Stimulated activated CD8-positive, alpha-beta memory T cell treated with anti-CD3 and anti-CD28 coated beads, Interleukin-4, amount 100 ng/mL, for 1 hour (primary cell): ENCODE results near the gene FADS6.
"Not testable (repeated sequence)": the region's sequence is repeated elsewhere in the genome, so short reads cannot be mapped to it uniquely, and the experiment has no call there.

Experiments used
- DNase-seq, 2 donors: peaks; one replicate each; pipeline ENCODE4 v3.0.0-alpha.2; 2020; ENCODE audit warnings: low read depth in 2 of 2, low spot score in 1 of 2

Gene FADS6

GRCh38 chr17:74870028-74870427 lies 23.4 kb downstream of the FADS6 start:
- DNase-seq, result not testable (repeated sequence)

- DNase-seq, result no peak
Observed at GRCh38 chr17:74868908-74869255, 24.6 kb downstream of the FADS6 start.

GRCh38 chr17:74868251-74868907 lies 25.1 kb downstream of the FADS6 start:
- no peak for DNase-seq

GRCh38 chr17:74866198-74866835 lies 27.1 kb downstream of the FADS6 start:
- DNase-seq, result no peak

- DNase-seq, result no peak
Observed at GRCh38 chr17:74865504-74866197, 27.8 kb downstream of the FADS6 start.

GRCh38 chr17:74864866-74865395 lies 28.5 kb downstream of the FADS6 start:
- peak; percentile 42 to 46 for DNase-seq

GRCh38 chr17:74864297-74864865 lies 29.1 kb downstream of the FADS6 start:
- no peak for DNase-seq

GRCh38 chr17:74863420-74864296 lies 29.8 kb downstream of the FADS6 start:
- no peak for DNase-seq

- DNase-seq, result no peak
Observed at GRCh38 chr17:74862919-74863318, 30.5 kb downstream of the FADS6 start.

GRCh38 chr17:74862108-74862901 lies 31.1 kb downstream of the FADS6 start:
- DNase-seq, result peak; percentile 17 to 48

- no peak for DNase-seq
Observed at GRCh38 chr17:74861662-74862107, 31.7 kb downstream of the FADS6 start.

- no peak for DNase-seq
Observed at GRCh38 chr17:74860872-74861661, 32.4 kb downstream of the FADS6 start.

- no peak for DNase-seq
Observed at GRCh38 chr17:74860229-74860871, 33.1 kb downstream of the FADS6 start.

- DNase-seq, result no peak
Observed at GRCh38 chr17:74859459-74860228, 33.8 kb downstream of the FADS6 start, which contains the start of gene GRIN2C. TSS of gene GRIN2C (minus strand) at chr17:74859885. CDS start at chr17:74855092, 4,793 bp downstream.

GRCh38 chr17:74858672-74859458 lies 34.6 kb downstream of the FADS6 start:
- no peak for DNase-seq

- no peak for DNase-seq
Observed at GRCh38 chr17:74857191-74857590, 36.2 kb downstream of the FADS6 start.

GRCh38 chr17:74856112-74856511 lies 37.3 kb downstream of the FADS6 start:
- DNase-seq, result no peak
